Amniotic stem cell (primary cell): ENCODE data around the gene AGPS.
"Not testable (repeated sequence)": the region's sequence is repeated elsewhere in the genome, so short reads cannot be mapped to it uniquely, and the experiment has no call there.

Source experiments
- DNase-seq: peaks from one replicate; lab custom pipeline; 2025; lab: John Stamatoyannopoulos, UW

The AGPS gene

DNA sequence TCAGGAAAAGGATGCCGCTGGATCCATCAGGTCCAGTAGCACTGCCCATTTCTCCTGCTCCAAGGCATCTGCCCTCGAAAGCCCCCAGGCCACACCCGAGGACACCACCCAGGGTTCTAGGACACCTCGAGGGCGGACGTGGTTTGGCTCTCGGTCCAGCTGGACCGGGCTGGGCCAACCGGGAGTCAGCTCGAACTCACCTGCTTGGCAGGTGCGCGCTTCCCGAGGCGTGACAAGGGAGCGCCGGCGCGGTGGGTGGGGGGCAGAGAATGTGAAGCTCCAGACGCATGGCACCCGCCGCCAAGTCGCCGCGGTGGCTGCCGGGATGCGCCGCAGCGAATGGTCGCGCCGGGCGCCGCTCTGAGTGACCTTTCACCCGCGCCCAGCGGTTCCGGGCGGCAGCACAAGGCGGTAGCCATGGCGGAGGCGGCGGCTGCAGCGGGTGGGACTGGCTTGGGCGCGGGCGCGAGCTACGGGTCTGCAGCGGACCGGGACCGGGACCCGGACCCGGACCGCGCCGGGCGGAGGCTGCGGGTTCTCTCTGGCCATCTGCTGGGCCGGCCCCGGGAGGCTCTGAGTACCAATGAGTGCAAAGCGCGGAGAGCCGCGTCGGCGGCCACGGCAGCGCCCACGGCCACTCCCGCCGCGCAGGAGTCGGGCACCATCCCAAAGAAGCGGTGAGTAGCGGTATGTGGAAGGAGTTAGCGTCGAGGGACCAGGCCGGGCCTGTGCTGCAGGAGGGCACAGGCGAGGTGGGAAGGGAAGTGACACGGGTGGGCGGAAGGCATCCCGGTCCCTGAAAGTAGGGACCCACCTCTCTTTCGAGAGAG is at the start of gene AGPS:
TSS of gene AGPS (plus strand) at position 401 of the 830 bp plus-strand sequence. CDS start at position 418, 17 bp downstream.
- peak; percentile 66 for DNase-seq

DNA sequence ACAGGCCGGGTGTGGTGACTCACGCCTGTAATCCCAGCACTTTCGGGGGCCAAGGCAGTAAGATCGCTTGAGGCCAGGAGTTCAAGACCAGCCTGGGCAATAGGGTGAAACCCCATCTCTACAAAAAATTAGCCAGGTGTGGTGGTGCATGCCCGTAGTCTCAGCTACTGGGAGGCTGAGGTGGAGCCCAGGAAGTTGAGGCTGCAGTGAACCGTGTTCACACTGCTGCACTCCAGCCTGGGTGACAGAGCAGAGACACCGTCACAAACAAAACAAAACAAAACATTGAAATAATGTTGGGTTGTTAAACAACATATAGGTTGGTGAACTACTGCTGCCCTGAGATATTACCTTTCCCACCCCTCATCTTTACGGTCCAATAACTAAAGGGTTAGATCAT is 48.8 kb upstream of the AGPS start:
- DNase-seq = no peak

DNA sequence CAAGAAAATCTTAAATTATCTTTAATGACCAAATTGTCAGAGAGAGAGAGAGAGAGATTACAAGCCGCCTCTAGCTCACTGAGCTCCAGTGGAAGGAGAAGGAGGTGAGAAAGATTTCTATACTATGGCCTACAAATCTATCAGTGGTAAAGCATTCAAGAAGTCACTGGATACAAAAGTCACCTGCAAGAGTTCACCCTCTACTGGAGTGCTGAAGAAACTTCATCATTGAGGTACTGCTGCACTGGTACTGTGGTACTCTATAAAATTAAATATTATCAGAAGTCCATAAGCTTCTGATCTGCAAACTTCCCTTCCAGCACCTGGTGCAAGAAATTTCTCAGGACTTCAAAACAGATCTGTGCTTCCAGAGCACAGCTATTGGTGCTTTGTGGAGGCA is 48.3 kb upstream of the AGPS start:
- no peak for DNase-seq

DNA sequence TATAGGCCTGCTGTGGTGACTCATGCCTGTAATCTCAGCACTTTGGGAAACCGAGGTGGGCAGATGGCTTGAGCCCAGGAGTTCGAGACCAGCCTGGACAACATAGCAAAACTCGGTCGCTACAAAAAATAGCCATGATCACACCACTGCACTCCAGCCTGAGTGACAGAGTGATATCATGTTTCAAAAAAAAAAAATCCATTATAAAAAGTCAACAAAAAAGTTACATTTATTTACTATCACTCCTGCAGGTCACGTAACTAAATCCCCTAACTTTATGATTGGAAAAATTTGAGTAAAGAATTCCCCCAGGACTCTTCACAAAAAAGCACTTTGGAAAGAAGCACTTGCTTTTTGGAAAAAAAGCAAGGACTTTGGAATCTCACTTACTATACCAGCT is 46.4 kb upstream of the AGPS start:
- no peak for DNase-seq

DNA sequence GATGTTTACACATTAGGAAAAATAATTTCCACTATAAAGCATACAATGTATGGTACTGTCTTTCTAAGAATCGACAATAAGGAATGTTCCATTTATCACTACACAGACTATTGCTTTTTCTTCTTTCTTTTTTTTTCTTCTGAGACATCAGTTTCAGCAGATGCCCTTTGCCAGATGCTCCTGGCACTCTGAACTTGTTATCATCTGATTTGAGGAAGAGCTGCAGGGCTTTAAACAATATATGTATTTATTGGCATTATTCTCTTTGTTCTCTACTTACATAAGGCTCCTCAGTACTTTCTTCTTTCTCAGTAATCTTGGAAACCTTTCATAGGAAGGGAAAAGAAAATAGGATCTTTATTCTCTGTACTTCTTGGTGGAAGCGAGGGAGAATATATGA is 45.0 kb upstream of the AGPS start:
- DNase-seq = no peak

DNA sequence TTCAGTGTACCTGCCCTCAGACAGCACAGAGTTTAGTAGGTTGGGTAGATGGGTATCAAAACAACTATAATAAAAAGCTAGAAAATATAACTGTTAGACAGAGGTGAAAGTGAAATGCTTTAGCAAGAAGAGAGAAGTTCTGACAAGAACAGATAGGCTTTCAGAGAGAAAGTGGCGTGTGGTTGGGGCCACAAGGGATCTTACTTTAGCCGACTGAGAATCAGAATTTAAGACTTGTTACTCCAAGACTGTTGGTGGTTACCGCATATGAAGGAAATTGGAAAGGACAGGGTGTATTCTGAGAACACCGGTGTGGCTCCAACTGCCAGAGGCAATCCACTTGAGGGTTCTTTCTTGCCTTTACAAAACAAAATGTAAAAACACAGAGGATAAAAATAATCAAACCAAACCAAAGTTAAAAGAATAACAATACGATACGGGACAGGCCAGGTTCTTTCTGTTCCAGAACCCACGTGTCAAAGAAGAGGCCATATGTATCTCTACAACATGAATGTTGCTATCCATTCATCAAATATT is 44.4 kb upstream of the AGPS start:
- no peak for DNase-seq

DNA sequence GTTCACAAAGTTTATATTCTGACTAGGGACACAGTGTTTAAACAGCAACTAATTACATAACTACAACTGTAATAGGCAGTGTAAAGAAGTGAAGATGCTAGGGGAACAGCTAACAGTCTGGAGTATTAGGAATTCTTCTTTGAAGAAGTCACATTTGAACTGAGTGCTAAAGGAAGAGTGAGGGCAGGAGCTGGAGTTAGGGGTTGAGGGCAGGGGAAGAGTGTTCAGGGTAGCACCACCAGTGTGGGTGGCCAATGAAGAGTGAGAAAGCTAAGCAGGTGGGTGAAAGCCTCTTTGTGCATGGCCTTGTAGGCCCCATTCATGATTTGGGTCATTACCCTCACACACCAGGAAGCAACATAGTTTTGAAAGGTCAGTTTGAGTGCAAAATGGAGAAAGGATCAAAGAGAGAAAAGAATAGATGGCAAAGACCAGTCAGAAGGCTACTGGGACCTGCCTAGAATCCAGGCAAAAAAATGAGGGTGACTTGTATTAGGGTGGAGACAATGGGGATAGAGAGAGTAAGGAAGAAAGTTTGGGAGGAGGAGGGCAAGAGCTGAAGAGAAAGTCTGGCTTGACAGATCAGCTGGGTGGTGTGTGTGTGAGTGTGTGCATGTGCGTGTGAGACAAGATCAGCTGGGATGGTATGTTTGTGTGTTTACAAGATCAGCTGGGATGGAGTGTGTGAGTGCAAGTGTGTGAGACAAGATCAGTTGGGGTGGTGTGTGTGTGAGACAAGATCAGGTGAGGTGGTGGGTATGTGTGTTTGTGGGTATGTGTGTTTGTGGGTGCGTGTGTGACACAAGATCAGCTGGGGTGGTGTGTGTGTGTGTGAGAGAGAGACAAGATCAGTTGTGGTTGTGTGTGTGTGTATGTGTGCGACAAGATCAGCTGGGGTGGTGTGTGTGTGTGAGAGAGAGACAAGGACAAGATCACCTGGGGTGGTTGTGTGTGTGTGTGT is 43.6 kb upstream of the AGPS start:
- no peak for DNase-seq

DNA sequence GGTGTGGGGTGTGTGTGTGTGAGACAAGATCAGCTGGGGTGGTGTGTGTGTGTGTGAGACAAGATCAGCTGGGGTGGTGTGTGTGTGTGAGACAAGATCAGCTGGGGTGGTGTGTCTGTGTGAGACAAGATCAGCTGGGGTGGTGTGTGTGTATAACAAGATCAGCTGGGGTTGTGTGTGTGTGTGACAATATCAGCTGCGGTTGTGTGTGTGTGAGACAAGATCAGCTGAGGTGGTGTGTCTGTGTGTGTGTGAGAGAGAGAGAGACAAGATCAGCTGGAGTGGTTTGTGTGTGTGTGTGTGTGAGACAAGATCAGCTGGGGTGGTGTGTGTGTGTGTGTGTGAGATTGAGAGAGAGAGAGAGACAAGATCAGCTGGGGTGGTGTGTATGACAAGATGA is 41.9 kb upstream of the AGPS start:
- not testable (repeated sequence) for DNase-seq

DNA sequence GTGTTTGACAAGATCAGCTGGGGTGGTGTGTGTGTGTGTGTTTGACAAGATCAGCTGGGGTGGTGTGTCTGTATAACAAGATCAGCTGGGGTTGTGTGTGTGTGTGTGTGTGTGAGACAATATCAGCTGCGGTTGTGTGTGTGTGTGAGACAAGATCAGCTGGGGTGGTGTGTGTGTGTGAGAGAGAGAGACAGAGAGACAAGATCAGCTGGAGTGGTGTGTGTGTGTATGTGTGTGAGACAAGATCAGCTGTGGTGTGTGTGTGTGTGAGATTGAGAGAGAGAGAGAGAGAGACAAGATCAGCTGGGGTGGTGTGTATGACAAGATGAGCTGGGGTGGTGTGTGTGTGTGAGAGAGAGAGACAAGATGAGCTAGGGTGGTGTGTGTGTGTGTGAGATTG is 41.5 kb upstream of the AGPS start:
- DNase-seq = not testable (repeated sequence)

DNA sequence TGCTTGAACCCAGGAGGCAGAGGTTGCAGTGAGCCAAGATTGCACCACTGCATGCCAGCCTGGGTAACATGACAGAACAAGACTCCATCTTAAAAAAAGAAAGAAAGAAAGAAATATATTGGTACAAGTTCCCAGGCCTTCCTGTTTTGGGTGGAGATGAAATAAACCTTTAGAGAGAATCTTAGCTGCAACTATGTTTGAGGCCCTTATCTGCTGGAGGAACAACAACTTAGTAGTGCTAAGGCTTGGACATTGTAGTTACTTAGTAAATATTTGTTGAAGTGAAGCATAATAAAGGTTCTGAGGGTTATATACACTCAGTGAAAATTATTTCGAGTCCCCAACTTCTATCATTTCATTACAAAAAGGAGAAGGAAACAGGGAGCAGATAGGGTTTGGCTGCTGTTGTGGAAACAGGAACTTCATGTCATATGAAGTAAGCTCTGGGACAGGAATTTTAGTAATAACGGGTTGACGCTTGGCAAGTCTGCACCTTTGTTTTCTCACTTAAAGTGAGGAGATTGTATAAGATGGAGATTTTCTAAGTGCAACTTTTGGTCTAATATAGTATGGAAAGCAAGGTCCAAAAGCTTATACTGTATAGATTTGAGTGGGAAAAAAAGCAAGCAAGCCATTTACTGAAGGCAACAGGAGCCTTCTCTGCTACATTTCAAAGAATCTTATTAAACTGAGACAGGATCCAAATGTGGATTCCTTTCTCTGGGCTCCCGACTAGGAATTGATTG is 40.0 kb upstream of the AGPS start:
- no peak for DNase-seq

DNA sequence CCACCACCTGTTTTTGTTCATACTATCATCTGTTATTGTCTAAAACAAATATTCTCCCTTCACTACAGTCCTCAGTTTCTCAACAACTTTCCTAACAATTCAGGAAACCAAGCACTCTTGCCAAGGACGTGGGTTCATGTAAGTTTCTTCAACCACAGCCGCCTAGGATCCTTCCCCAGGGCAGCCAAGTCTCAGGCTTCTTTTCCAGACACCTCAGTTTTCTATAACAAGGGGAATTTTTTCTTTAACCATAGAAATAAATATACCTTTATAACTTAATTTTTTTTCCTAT is 39.4 kb upstream of the AGPS start:
- no peak for DNase-seq

DNA sequence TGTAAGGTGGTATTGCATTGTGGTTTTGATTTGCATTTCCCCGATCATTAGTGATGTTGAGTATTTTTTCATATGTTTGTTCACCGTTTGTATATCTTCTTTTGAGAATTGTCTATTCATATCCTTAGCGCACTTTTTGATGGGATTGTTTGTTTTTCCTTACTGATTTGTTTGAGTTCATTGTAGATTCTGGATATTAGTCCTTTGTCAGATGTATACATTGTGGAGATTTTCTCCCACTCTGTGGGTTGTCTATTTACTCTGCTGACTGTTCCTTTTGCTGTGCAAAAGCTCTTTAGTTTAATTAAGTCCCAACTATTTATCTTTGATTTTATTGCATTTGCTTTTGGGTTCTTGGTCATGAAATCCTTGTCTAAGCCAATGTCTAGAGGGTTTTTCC is 38.0 kb upstream of the AGPS start:
- DNase-seq = not testable (repeated sequence)

DNA sequence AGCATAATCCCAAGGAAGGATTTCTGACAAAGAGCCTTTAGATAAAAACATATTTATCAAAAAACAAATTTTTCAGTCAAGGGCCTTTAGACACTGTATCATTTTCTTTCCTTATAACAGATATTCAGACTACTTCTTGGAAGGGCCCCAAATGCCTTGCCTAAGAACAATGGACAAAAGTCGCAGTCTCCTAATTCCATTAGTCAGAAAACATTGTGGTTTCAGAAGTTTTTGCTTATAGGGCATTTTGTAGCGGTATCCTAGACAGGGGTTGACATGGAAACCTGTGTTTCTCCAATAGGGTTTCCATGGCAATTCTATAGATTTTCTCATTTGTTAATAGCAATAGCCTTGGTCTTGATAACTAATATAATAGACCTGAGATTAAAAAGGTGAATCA is 36.7 kb upstream of the AGPS start:
- DNase-seq = no peak

DNA sequence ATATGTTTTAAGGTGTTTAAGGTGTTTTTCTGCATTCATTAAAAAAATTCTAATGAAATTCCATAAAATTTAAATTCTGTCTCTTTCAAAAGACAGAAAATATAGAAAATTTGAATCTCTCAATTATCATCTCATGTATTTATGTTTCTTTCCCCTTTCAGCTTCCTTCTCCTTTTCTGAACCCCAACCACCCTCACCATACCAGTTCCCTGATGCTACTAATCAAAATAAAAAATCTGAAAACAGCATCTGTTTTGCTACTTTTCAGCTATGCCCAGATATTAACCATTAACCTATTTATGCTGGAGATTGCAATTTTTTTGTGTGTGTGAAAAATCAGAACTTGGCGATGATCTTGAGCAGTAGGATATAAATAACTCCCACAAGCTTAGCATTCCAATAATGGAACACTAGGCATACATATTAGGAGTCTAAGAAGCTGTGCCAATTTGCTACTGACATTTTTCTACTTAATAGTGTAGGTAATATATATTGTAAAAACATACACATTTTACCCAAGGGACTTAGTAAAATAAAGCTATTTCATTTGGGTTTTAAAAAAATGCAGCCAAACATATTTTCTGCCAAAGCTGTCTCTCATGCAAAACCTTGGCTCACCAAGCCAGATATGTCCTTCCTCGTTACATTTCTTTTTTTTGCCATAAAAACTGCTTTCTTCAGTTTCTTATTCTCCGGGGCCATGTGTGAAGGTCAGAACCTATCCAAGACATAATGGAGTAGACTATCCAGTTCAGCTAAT is 32.6 kb upstream of the AGPS start:
- no peak for DNase-seq

DNA sequence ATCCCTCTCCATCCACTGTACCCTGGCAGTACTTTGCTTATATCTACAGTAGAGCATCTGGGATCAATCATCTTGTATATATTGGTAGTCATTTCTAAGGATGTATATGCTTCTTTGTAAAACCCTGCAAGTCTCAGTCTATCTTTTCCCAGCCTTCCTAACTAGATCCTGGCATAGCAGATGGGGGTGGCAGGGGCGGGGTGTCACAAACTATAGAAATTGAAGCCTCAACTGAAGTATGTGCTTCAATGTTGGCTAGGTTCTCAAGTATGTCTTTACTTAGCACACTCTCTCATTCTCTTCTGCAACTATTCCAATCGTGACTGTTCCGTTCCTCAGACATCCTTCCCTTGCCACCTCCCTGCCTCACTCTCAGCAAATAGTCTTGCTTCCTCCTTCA is 30.1 kb upstream of the AGPS start:
- DNase-seq = no peak

DNA sequence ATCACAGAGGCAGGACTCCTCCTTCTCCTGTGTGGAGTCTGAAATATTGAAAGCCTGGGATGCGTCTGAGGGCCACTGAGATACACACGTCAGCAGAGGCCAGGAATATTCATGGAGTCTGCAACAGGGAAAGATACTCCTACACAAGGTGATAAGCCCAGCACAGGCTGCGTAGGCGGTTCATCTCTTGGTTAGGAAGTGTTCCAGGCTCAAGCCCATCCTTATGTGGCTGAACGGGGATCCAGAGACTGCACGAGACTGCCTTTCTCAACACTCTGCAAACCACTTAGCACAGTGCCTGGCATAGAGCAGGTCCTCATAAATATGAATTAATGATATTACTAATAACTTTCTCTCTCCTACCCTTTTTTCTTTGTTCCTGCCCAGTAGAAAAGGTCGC is 29.2 kb upstream of the AGPS start:
- no peak for DNase-seq

DNA sequence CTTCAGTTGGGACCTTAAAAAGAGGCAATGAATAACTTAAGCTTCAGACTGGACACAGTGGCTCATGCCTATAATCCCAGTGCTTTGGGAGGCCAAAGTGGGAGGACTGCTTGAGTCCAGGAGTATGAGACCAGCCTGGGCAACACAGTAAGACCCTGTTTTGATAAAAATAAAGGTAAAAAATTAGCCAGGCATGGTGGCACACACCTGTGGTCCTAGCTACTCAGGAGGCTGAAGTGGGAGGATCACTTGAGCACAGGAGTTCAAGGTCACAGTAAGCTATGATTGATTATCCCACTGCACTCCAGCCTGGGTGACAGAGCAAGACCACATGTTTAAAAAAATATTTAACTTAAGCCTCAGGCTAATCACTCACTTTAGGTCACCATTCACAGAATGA is 26.8 kb upstream of the AGPS start:
- not testable (repeated sequence) for DNase-seq

DNA sequence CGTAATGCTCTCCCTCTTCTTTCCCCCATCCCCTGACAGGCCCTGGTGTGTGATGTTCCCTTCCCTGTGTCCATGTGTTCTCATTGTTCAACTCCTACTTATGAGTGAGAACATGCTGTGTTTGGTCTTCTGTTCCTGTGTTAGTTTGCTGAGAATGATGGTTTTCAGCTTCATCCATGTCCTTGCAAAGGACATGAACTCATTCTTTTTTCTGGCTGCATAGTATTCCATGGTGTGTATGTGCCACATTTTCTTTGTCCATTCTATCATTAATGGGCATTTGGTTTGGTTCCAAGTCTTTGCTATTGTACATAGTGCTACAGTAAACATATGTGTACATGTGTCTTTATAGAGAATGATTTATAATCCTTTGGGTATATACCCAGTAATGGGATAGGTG is 24.6 kb upstream of the AGPS start:
- DNase-seq = not testable (repeated sequence)

DNA sequence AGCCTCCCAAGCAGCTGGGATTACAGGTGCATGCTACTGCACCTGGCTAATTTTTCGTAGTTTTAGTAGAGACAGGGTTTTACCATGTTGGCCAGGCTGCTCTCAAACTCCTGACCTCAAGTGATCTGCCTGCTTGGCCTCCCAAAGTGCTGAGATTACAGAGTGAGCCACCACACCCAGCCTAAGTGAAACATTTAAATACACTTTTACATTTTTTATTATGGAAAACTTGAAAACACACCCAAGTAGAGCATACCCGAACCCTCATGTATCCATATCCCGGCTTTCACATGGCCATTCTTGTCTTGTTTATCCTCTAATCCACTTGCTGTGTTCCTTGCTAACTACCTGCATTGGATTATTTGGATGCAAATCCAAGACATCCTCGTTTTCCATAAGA is 13.2 kb upstream of the AGPS start:
- no peak for DNase-seq

DNA sequence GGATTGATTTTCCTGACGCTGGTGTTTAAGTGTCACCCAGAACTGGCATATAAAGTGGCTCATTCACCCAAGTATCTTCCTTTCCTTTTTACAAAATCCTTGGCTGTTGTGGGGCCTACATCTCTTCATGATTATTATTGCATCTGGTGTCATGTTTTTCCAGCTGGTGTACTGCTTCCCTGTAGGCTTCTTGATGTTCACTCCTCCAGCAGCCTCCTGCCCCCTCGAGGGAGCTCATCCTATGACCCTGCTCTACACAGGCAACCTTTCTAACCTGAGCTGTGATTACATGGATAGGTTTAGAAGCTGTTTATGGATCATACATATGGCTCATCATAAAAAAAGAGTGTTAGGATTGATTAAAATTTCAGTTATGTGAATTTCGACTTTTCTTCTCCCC is 12.4 kb upstream of the AGPS start:
- no peak for DNase-seq

DNA sequence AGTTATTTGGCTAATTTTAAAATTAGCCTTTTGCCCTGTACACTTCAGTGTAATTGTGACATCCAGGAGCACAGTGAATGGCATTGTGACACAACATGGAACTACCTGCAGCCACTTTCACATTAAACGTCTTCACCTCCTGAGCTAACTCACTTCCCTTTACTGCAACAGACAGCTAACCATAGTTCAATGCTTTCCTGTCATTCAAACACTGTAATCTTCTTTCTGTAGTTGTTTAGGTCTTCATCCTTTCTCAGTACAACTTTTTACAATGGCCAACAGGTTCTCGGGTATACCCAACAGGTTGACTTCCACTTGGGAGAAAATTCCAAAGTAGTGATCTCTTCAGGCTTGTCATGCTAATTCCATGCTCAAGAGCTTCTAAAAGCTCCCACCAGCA is 8.6 kb upstream of the AGPS start:
- DNase-seq = no peak

DNA sequence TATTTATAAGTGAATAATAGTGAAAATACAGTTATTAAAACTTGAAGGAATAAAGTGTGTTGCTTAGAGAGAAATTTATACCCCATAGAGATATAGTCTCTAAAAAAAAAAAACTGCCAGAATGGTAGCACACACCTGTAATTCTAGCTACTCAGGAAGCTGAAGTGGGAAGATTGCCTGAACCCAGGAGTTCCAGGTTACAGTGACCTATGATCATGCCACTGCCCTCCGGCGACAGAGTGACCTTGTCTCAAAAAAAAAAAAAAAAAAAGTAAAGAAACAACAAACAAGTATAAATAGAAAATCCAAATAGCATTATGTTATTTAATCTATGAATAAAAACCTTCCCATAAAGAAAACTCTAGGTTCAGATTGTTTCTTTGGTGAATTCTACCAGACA is 7.4 kb upstream of the AGPS start:
- no peak for DNase-seq
